ENCODE results near the gene PLCH2.
"Not testable (repeated sequence)": the region's sequence is repeated elsewhere in the genome, so short reads cannot be mapped to it uniquely, and the experiment has no call there.

The PLCH2 gene, protein sequence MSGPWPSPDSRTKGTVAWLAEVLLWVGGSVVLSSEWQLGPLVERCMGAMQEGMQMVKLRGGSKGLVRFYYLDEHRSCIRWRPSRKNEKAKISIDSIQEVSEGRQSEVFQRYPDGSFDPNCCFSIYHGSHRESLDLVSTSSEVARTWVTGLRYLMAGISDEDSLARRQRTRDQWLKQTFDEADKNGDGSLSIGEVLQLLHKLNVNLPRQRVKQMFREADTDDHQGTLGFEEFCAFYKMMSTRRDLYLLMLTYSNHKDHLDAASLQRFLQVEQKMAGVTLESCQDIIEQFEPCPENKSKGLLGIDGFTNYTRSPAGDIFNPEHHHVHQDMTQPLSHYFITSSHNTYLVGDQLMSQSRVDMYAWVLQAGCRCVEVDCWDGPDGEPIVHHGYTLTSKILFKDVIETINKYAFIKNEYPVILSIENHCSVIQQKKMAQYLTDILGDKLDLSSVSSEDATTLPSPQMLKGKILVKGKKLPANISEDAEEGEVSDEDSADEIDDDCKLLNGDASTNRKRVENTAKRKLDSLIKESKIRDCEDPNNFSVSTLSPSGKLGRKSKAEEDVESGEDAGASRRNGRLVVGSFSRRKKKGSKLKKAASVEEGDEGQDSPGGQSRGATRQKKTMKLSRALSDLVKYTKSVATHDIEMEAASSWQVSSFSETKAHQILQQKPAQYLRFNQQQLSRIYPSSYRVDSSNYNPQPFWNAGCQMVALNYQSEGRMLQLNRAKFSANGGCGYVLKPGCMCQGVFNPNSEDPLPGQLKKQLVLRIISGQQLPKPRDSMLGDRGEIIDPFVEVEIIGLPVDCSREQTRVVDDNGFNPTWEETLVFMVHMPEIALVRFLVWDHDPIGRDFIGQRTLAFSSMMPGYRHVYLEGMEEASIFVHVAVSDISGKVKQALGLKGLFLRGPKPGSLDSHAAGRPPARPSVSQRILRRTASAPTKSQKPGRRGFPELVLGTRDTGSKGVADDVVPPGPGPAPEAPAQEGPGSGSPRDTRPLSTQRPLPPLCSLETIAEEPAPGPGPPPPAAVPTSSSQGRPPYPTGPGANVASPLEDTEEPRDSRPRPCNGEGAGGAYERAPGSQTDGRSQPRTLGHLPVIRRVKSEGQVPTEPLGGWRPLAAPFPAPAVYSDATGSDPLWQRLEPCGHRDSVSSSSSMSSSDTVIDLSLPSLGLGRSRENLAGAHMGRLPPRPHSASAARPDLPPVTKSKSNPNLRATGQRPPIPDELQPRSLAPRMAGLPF (N-terminal part only)

DNA sequence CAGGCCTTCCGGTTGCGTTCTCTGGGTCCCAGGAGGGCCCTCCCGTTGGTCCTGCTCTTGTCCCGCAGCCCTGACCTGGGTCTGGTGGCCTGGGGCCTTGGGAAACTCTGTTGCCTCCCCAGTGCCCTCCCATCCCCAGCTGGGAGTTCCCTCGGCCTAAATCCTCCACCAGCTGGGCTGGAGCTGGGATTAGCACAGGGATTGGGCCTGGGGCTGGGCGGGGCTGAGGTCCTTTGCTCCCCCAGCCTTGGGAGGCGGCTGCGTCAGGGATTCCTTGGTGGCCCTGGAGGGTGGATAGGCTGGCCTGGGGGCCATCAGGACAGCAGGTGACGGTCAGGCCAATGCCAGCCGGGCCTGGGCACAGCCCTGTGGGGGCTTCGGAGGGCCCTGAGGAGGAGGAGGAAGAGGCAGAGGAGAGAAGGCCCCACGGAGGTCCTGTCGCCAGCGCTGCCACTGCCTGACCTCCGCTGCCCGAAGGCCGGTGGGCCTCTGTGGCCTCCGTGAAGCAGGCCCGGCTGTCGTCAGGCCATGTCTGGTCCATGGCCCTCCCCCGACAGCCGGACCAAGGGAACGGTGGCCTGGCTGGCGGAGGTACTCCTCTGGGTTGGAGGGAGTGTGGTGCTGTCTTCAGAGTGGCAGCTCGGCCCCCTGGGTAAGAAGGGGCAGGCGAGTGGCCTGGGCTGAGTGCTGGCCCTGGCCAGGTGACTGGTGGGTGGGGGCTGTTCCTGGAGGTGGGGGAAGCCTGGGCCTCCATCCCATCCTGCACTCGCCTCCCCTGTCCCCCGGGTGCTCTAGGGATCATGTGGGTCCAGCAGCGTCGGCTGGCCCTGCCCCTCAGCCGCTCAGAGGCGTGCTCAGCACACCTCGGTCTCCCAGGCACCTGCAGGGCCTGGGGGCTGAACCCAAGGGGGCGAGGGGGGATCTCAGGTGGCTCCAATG lies at the start of gene PLCH2:
Gene PLCH2 (plus strand): TSS at position 229 of the 939 bp plus-strand sequence. CDS start 300 bp downstream, at position 529.
- DNase-seq = no peak

DNA sequence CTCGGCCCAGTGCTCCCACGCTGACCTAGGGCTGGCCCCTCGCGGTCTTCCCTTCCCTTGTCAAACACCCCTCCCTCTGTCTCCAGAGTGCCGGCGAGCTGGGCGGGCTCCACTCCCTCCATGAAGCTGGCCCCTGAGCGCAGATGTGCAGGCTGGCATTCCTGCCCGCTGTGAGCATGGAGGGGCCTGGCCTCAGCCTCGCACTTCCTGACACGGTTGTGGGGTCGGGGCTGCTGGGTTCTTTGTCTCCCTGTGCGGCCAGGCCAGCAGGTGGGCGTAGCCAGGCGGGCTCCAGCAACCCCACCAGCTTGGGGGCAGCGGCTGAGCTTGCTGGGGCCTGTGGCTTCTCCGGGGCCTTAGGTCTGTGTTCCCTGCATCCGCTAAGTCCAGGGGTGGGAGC lies 49.5 kb upstream of the PLCH2 start:
- DNase-seq = no peak

DNA sequence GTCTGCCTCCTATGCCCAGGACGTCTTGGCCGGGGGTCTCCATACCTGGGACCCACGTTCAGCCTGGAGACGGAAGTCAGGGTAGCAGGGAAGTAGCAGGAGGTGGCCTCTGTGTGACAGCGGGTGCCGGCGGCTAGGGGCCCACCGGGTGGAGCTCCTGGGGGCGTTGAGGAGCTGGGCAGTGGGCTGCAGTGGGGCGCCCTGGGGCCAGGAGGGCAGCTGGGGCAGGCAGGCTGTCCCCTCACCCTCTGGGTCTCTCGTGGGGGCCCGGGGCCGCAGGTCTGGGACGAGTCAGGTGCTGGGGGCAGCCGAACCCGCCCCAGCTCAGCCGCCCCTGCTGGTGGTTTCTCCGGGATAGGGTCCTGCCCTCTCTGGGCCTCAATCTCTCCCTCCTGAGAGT lies 49.0 kb upstream of the PLCH2 start:
- no peak for DNase-seq

DNA sequence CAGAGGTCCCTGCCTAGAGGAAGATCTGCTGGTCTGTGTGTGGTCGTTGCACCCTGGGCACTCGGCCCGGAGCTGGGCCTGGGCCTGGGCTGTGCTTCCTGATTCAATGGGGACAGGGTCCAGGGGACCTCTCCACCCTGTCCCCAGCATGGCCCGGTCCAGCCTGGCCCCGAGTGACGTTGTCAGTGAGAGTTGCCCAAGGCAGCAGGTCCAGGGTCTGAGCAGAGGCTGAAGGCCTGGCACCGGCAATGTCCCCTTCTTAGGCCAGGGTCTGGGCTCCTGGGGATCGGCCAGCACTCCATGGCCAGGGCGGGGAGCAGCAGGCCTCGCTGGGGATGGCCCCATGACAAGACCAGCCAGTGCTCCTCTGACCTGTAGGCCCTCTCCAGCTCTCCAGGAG lies 48.1 kb upstream of the PLCH2 start:
- DNase-seq = no peak

DNA sequence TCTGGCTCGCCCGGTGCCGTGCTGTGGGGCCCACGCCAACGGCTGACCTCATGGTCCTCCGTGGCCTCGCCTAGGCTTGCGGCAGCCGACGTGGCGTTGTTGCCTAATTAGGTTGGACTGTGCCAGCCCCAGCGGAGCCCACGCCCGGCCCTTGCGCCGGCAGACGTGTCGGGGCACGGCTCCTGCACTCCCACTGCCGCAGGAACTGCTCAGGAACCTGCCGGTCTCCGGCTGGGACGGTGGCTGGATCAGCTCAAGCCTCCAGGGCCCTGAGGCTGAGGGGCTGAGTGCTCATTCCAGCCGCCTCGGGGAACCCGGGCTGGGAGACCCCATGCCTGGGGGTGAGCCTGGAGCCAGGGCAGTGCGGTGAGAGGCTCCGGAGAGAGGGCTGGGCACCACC lies 47.6 kb upstream of the PLCH2 start:
- no peak for DNase-seq

DNA sequence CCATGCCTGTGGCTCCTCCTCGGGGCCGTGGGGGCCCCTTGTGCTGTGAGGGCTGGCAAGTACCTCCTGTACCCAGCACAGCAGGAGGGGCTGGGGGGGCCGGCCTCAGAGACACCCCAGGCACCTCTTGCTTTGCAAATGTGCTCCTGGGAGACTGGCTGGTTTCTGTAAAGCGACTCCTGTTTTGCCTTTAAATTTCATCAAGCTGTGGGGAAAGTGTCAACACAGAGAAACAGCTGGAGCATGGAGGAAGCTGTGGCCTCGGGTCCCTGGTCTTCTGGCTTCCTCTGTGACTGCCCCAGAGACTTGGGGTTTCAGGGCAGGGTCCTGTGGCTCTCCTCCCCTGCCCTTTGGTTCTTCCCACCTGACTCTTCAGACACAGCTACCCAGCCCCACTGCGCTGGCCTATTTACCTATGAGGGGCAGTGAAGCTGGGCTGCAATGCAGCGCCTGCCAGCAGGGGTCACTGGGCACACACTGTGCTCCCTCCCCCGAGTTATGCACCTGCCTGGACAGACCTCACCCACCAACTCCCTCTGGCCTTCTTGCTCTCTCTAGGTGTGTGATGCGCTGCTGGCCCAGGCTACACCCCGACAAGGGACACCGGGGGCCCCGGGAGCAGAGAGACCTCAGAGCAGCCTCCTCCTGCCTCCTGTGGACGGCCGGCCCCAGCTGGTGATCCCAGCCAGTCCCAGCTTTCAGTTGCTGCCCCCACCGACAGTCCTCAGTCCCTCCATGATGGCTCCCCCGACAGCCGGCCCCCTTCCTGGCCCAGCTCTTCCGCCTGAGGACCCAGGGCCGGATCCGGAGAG lies 46.1 kb upstream of the PLCH2 start:
- no peak for DNase-seq

GRCh38 chr1:2430592-2430973 lies 45.5 kb upstream of the PLCH2 start:
- no peak for DNase-seq

DNA sequence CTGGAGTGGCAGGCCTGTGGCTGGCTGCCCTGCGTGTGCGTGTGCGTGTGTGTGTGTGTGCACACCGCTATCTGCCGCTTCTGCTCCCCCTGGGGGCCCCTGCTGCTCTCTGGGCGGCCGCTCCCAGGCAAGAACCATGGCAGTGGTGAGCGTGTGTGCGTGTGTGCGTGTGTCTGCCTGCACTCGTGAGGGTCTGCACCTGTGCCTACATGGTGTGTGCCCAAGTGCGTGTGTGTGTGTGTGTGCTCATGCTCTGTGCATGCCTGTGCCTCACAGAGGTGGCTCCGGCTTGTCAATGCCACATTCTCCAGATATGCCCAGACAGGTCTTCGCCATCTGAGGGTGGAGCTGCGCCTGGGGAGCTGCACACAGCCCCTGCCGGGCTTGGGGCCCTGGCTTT lies 45.0 kb upstream of the PLCH2 start:
- no peak for DNase-seq

DNA sequence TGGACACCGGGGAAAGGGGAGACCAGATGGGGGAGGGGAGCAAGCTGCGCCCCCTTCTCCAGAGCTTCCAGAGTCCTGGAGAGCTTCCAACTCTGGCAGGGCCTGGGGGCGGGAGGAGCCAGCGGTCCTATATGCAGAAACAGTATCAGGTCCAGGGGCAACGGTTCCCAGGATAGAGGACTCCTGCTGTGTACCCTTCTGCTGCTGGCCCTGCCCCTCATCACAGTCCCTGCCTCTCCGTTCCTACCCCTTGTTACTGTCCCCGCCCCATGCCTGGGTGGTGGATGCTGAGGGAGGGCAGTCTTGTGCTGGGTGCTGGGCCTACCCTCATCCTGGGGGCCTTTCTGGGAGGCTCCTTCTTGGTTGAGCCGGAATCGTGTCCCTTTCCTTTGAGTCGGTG lies 44.6 kb upstream of the PLCH2 start:
- no peak for DNase-seq

DNA sequence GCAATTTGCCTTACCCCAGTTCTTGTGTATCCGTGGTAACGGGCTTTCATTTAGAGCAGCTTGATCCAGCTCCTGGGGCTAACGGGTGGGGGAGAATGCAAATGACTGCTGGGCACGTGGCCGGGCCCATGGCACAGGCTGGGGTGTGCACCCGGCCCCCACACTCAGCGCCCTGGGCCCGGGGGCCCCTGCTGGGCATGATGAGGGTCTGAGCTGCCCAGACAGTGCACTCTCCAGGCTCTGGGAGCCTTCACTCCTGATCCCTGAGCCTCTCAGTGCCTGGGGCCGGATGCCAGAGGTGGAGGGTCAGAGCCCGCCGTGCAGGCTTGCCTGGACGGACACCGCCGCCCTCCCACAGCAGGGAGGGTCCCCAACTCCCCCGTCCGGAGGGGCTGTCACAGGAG lies 43.6 kb upstream of the PLCH2 start:
- no peak for DNase-seq

- no peak for DNase-seq
These were observed 42.9 kb upstream of the PLCH2 start for GRCh38 chr1:2433196-2433595.

DNA sequence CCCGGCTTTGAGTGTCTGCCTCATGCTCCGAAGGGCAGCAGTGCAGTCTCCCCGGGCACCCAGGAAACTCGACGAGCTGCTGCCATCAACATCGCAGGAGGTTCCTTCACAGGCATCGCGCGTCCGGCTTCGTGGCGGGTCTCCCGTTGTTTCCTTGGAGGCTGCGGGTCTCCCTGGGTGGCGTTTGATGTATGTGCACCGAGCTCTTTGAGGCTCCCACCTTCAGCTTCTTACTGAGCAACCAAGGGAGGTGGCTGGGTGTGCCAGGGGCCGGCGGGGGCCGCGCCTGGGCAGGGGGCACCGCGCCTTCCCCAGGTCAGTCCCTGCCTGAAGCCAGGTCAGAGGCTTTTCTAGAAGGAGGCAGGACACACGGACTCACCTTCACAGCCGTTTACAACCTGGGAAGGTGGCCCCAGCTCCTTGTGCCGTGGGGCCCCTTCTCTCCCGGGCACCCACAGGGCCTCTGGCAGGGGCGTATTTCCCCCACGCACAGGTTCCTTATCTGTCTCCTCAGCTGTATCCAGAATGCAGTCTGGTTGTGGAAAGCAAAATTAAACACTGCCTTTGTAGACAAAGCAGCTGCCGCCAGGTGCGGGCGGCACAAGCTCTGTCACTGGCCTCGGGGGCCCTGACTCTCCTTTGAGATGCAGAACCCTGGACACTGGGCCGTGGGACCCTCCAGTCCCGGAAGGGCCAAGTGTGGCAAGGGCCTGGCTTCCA lies 42.0 kb upstream of the PLCH2 start:
- DNase-seq = no peak

GRCh38 chr1:2435091-2435490 lies 41.0 kb upstream of the PLCH2 start:
- no peak for DNase-seq

DNA sequence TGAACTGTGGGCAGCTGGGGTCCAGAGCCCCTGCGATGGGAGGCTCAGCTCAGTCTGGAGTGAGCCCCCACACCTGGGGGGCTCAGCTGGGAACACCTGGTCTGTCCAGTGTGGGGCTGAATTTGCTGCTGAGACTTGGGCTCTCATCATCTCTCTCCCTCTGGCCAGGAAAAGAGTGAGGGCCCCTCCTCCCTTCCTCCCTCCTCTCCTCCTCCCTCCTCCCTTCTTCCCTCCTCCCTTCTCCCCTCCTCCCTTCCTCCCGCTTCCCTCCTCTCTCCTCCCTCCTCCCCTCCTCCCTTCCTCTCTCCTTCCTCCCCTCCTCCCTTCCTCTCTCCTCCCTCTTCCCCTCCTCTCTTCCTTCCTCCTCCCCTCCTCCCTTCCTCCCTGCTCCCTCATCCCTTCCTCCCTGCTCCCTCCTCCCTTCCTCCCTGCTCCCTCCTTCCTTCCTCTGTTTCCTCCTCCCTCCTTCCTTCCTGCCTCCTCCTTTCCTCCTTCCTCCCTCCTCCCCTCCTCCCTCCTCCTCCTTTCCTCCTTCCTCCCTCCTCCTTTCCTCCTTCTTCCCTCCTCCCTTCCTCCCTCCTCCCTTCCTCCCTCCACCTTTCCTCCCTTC lies 40.2 kb upstream of the PLCH2 start:
- no peak for DNase-seq

- DNase-seq = no peak
These were observed 39.2 kb upstream of the PLCH2 start for GRCh38 chr1:2436876-2437275.

- DNase-seq = no peak
These were observed 38.5 kb upstream of the PLCH2 start for GRCh38 chr1:2437617-2438016.

DNA sequence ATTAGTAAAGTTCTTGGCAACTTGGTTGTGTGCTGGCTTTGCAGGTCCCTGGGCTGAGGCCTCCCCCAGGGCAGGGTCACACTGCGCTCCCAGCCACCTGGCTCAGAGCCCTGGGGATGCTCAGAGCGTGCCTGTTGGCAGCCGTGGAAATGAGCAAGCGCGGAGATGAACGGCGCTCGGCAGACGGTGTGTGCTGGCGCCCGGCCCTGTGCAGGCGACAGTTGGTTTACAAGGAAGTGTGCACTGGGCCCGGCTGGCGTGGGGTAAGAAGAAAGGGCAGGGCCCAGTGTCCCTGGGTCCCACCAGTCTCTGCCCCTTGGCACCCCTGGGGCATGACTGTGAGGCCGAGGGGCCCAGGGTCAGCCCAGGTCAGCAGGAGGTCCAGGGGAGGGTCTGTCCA lies 38.1 kb upstream of the PLCH2 start:
- no peak for DNase-seq

GRCh38 chr1:2438641-2439040 lies 37.4 kb upstream of the PLCH2 start:
- no peak for DNase-seq

DNA sequence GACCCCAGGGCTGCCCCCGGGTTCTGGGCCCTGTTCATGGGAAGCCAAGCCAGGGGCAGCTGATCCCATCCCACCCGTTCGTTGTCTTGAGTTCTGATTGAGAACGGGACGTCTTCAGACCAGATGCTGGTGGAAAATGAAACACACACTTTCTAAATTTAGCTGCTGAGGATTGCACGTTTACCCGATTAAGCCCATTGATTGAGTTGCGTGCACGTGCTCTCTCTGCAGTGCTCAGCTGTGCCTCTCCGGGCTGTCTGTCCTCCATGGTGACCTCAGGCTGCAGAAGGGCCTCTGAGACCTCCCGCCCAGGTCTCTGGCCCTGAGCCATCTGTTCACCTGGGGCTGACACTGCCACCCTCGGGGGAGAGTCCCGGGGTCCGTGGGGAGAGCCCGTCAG lies 36.7 kb upstream of the PLCH2 start:
- DNase-seq = no peak

DNA sequence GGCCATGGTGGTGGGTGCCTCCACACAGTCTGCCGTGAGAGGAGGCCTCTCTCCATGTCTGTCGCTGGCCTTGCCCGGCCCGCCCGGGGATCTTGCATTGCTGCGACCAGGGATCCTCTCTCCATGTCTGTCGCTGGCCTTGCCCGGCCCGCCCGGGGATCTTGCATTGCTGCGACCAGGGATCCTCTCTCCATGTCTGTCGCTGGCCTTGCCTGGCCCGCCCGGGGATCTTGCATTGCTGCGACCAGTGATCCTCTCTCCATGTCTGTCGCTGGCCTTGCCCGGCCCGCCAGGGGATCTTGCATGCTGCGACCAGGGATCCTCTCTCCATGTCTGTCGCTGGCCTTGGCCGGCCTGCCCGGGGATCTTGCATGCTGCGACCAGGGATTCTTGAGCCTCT lies 35.7 kb upstream of the PLCH2 start:
- not testable (repeated sequence) for DNase-seq
